Effector memory CD4-positive, alpha-beta T cell (primary cell): ENCODE measurements around the gene PYROXD2.

Experiments used
- DNase-seq, 3 donors: peaks; one replicate each; pipeline ENCODE4 v3.0.0-alpha.2; 2020
- H3K27ac ChIP-seq: 2 replicates; pipeline ENCODE4 v1.7.0; 2013; ENCODE audit warnings: mild to moderate bottlenecking, low read length, moderate library complexity; ENCODE audit not compliant: insufficient read depth, poor library complexity, severe bottlenecking
- H3K27me3 ChIP-seq: replicated peaks from 2 replicates; pipeline ENCODE4 v1.7.0; 2013; ENCODE audit warnings: mild to moderate bottlenecking, low read length; ENCODE audit not compliant: insufficient read depth, control insufficient read depth, poor library complexity, severe bottlenecking
- H3K36me3 ChIP-seq: 2 replicates; pipeline ENCODE4 v1.7.0; 2013; ENCODE audit warnings: mild to moderate bottlenecking, low read length, moderate library complexity; ENCODE audit not compliant: control insufficient read depth, insufficient read depth
- H3K4me1 ChIP-seq: 2 replicates; pipeline ENCODE4 v1.7.0; 2013; ENCODE audit warnings: low read length, mild to moderate bottlenecking; ENCODE audit not compliant: control insufficient read depth, insufficient read depth, poor library complexity, severe bottlenecking
- H3K4me3 ChIP-seq: 2 replicates; pipeline ENCODE4 v1.7.0; 2013; ENCODE audit warnings: low read length, low read depth, mild to moderate bottlenecking; ENCODE audit not compliant: insufficient read depth, poor library complexity, severe bottlenecking
- H3K9me3 ChIP-seq: 2 replicates; pipeline ENCODE4 v1.7.0; 2013; ENCODE audit warnings: mild to moderate bottlenecking, low read length, moderate library complexity; ENCODE audit not compliant: control insufficient read depth
- total RNA-seq, 3 donors: gene quantifications; one replicate each; lab custom pipeline; 2026; lab: John Stamatoyannopoulos, UW

PYROXD2 gene
- 6.2 to 8.7 (median 7.6) reads per million in 3 donors for total RNA-seq

DNA sequence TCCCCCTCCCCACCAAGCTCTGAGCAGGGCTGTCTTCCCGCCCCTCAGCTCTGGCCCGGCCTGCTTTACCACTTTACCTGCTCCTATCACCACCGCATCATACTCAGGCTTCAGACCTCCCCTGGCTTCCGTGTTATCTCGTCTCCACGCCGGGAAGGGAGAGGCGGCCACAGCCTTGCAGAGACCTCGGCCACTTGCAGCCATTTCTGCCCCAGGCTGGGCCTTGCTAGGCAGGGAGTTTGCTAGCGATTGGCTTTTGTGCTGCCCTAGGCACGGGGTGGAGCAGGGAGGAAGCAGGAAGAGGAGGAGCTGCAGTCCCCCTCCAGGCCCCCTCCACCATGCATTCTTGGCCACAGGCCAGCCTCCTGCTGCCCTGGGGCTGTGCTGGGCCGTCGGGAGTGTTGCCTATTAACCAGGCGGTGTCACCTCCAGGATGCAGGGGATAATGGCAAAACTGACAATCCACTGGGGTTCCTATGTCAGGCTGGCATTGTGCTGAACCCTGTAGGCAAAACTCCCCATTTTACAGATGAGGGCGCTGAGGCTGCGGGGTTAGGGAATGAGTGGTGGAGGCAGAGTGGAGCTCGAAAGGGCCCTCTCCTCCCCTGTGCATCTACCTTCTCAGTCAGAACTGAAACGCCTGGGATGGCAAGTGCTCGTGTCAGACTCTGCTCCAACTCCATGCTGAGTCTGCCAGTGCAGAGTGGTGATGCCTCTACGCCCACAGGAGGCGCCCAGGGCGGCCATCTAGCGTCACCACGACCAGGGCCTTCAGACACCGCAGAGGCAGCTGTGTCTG lies at the start of gene PYROXD2:
PYROXD2 (minus strand) TSS at position 251 of the 799 bp plus-strand sequence; CDS start at position 204, 47 bp downstream.
- peak in 2 of 3 donors; percentile 14 to 35 for DNase-seq
- H3K27ac ChIP-seq, result peak within 1 kb of the TSS; percentile 53
- no peaks in the 10 kb centered on the region for H3K27me3 ChIP-seq
- peak within 1 kb of the TSS; percentile 58 for H3K4me3 ChIP-seq
- H3K4me1 ChIP-seq, result no peaks in the 10 kb centered on the region
- H3K9me3 ChIP-seq, result no peaks in the 10 kb centered on the region
- peaks cover 35% of the 10 kb centered on the region for H3K36me3 ChIP-seq

DNA sequence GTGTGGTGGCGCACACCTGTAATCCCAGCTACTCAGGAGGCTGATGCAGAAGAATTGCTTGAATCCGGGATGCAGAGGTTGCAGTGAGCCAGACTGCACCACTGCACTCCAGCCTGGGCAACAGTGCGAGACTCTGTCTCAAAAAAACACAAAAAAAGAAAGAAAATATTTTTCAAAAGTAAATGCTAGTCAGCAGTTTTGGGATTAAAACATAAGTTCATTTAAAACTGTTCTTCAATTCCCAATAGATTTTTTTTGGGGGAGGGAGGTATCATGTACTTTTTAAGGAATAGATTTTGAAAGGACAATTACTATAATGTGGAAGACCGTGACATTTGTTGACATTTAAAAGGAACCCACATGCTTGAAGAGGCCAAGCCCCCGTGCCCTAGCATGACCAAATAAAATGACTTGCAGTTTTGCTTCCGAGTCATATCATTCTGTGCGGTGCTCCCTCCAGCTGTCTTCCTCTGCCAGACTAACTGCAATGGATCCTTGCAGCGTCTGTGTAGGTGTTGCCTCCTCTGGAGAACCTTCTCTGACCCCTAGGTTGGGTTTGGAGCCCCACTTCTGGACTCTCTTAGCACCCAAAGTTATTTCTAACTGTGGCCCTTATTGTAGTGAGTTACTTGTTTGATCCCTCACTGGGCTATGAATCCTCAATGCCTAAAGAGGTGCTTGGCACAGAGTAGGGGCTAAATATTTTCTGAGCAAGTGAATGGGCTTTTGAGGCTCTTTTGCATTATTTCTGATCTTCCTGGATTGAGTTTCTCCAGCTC lies 49.2 kb upstream of the PYROXD2 start:
- Histone ChIP-seq H3K27ac (no peak overlapping the region), H3K4me1 (no peaks in the 10 kb centered on the region), H3K27me3 (no peaks in the 10 kb centered on the region), H3K36me3 (no peaks in the 10 kb centered on the region), H3K9me3 (no peaks in the 10 kb centered on the region), H3K4me3 (no peak overlapping the region)
- DNase-seq, result no peak

DNA sequence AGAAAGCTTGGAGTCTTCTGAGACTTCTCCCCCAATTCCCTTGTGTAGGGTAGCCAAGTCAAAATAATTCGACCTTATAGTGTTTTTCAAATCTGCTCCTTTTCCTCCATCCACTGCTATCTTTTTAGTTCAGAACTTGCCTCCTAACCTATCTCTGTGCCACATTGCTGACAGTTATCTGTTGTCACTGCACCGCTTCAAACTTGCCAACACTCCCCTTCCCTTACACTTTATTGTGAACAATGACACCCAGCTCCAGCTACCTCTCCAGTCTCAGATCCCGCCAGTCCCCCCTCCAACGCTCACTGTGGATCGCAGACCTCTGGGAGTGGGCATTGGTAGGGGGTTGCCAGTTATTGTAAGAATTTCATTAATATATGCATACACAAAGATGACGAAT lies 48.0 kb upstream of the PYROXD2 start:
- no peak for DNase-seq
- Histone ChIP-seq H3K27me3 (no peaks in the 10 kb centered on the region), H3K36me3 (no peaks in the 10 kb centered on the region), H3K4me1 (no peaks in the 10 kb centered on the region), H3K9me3 (no peaks in the 10 kb centered on the region), H3K4me3 (no peak overlapping the region), H3K27ac (no peak overlapping the region)

DNA sequence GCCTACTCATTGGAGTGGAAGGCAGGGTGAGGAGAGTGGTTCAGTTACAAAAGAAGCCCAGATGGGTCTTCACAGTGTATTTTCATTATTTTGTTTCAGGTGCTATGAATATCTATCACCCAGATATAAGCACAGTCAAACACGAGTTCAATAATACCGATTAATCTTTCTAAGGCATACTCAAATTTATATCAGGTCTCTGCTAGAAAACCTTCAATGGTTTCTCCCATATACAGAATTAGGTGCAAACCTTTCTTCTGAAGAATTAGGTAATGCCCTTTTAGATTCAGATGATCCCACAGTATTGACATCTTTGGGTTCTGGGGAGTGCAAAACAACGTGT lies 46.5 kb upstream of the PYROXD2 start:
- no peaks in the 10 kb centered on the region for H3K27me3 ChIP-seq
- DNase-seq, result no peak
- no peak overlapping the region for H3K27ac ChIP-seq
- no peaks in the 10 kb centered on the region for H3K9me3 ChIP-seq
- H3K4me1 ChIP-seq, result no peaks in the 10 kb centered on the region
- H3K4me3 ChIP-seq, result no peak overlapping the region
- no peaks in the 10 kb centered on the region for H3K36me3 ChIP-seq

DNA sequence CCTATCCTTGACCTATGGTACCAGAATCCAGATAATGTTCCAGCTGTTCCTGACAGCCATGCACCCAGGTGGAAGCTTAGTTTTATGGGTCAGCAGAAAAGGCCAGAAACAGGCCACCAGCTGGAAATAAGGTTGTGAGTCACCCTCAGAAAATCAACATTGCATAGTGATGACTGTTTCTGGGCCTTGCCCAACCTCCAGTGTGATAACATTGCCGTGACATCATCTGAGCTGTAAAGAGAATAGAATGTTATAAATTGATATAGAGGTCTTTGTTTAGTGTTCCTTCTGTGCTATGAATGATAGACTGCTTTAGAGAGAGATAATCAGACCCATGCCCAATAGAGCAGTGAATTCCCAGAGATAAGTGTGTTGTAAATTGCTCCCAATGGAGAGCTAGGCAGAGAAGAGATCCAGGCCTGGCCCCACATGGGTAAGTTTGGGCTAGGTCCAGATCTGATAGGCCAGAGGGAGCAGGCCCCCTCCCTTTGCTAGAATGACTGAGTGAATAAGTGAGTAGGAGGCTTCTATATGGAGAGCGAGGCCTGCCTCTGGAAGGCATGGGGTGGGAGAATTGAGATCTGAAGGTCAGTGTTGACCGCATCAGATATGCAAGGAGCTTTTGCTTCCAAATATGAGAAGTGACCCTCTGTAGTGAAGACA lies 46.0 kb upstream of the PYROXD2 start:
- H3K27me3 ChIP-seq, result no peaks in the 10 kb centered on the region
- no peaks in the 10 kb centered on the region for H3K4me1 ChIP-seq
- H3K4me3 ChIP-seq, result no peak overlapping the region
- no peak overlapping the region for H3K27ac ChIP-seq
- no peak for DNase-seq
- no peaks in the 10 kb centered on the region for H3K9me3 ChIP-seq
- no peaks in the 10 kb centered on the region for H3K36me3 ChIP-seq

DNA sequence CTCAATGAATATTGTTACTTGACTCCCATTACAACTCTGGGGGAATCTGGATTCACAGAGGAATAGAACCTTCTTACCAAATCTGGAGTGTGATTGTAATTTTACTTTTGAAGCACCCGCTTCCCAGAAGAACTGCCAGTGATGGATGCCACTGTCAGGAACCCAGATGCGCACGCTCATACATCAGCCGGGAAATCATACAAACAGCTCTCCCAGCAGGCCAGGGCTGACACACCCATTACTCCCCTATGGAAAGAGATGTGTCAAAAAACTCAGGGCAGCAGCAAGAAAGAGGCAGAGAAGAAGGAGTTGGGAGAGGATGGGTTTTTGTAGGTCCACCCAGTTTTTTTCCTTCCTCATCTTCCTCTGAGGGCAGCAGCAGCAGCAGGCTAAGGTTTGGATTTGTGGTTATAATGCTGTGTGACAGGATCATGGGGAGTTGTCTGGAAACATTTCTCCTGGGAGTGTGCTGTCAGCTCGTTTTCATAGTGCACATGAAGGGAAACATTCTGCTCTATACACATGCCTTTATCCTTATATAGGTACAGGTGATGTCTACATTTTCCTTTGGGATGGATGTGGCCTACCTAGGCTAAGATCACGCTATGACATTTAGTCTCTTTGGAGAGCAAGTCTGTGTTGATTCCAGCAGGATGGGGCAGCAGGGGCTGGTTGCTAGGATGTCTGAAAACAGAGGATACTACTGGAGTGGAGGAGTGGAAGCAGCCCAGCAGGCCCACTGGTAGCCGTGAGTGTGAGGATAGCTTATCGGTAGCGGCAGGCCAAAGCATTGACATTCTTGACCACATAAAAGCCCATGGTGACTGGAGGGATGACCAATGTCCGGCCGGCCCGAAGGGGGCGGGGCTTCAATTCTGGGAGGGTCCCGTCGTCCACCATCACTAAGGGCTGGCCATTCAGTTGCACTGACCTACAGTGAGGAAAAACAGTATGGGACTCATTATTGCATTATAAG lies 44.1 kb upstream of the PYROXD2 start:
- no peak for DNase-seq
- Histone ChIP-seq H3K9me3 (no peaks in the 10 kb centered on the region), H3K4me3 (no peak overlapping the region), H3K27ac (no peak overlapping the region), H3K4me1 (no peaks in the 10 kb centered on the region), H3K36me3 (no peaks in the 10 kb centered on the region), H3K27me3 (no peaks in the 10 kb centered on the region)

DNA sequence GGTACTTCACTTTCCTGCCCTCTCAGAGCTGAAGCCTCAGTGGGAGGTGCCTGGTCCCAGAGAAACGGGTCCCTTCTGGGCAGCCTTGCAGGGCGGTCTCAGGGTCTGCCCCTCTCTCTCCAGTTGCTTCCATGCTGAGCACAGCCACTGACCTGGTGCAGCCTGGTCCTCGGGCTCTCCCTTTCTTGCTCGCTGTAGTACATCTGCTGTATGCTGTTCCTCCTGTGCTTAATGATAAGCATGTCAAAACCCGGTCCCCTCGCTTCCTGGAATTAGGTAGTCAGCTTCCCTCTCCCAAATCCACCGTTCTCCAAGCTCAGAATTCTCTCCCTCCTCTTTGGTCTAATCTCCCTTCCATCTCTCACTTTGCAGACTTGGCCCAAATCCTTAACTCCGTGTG lies 42.7 kb upstream of the PYROXD2 start:
- DNase-seq, result no peak
- Histone ChIP-seq H3K9me3 (no peaks in the 10 kb centered on the region), H3K4me1 (no peaks in the 10 kb centered on the region), H3K36me3 (no peaks in the 10 kb centered on the region), H3K27me3 (no peaks in the 10 kb centered on the region), H3K27ac (no peak overlapping the region), H3K4me3 (no peak overlapping the region)

DNA sequence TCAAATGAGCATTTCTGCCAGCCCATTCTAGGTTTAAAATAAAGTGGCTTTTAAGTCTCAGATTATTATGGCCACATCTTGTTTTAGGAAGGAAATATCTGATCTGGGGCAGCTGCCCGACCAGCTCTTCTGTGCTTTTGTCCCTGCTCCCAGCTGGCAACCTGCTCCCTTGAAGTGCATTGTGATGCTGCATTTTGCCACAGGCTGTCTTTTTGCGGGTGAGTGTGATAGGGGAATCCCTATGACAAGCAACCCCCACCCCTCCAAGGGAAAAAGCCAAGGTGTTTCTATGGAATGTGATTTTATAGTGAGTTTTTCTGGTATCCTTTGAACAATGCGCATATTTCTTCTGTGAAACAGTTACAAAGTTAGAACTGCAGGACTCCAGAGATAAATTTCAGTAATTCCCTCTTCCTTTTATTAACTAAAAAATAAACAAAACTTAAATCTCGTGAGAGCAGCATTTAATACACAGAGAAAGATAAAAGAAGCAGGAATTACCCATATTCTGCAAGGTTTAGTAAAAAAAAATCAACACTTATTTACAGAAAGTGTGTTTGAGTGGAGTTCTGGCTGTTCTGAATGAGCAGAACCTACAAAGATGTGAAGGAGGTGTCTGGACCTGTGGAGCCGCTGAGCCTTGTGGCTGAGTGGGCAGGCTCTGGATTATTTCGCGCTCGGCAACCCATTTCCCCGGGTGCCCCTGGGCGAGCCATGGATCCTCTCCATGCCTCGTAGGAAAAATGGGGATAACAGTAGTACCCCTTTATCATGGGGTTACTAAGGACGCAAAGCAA lies 41.9 kb upstream of the PYROXD2 start:
- no peaks in the 10 kb centered on the region for H3K4me1 ChIP-seq
- H3K9me3 ChIP-seq, result no peaks in the 10 kb centered on the region
- no peak overlapping the region for H3K27ac ChIP-seq
- H3K36me3 ChIP-seq, result no peaks in the 10 kb centered on the region
- H3K27me3 ChIP-seq, result no peaks in the 10 kb centered on the region
- DNase-seq, result no peak
- H3K4me3 ChIP-seq, result no peak overlapping the region
